H1 (cell line): ENCODE data around the gene ADGRF1. TPM values are rescaled to one million over a fixed set of nuclear protein-coding genes. Genes with fewer than 3 reads are reported as not detected.

Experiments used
- CTCF ChIA-PET: fragments of 300-600 bp; sonication (Branson Sonifier 250); formaldehyde crosslinking; loops from one replicate; lab custom pipeline; 2021; ENCODE audit not compliant: partially characterized antibody; lab: Charles Lee
- POLR2A ChIA-PET: fragments of 300-600 bp; sonication (Branson Sonifier 250); formaldehyde crosslinking; loops from one replicate; lab custom pipeline; 2021; ENCODE audit warnings: inconsistent platforms; ENCODE audit not compliant: partially characterized antibody; lab: Charles Lee
- DNase-seq, 2 experiments: peaks; one replicate each; pipeline versions ENCODE4 v3.0.0 to v3.0.0-alpha.2; 2010 to 2022; ENCODE audit warnings: low spot score in 2 of 2, low read depth in 1 of 2, mixed read lengths in 1 of 2
- FAIRE-seq: peaks from 2 replicates; lab custom pipeline; 2011; peaks lifted over from hg19 to GRCh38; lab: Jason Lieb, UNC
- H2AFZ ChIP-seq: 2 replicates; pipeline ENCODE4 v1.8.1; 2012; ENCODE audit warnings: low read length, inconsistent platforms
- H2AK5ac ChIP-seq: 2 replicates; pipeline ENCODE4 v1.6.1; 2013; ENCODE audit warnings: low read depth, low read length
- H2BK120ac ChIP-seq: replicated peaks from 2 replicates; pipeline ENCODE3; 2013; ENCODE audit warnings: low read depth, low read length, inconsistent platforms
- H2BK12ac ChIP-seq: 2 replicates; pipeline ENCODE4 v1.6.1; 2013; ENCODE audit warnings: low read depth, low read length
- H2BK15ac ChIP-seq: 2 replicates; pipeline ENCODE4 v1.6.1; 2013; ENCODE audit warnings: low read length
- H2BK20ac ChIP-seq: 2 replicates; pipeline ENCODE4 v1.6.1; 2013; ENCODE audit warnings: low read length
- H2BK5ac ChIP-seq: 2 replicates; pipeline ENCODE4 v1.6.1; 2013; ENCODE audit warnings: low read depth, low read length
- H3K14ac ChIP-seq: 2 replicates; pipeline ENCODE4 v1.6.1; 2013; ENCODE audit warnings: inconsistent platforms; ENCODE audit not compliant: insufficient read length
- H3K18ac ChIP-seq: 2 replicates; pipeline ENCODE4 v1.6.1; 2013; ENCODE audit warnings: low read length; ENCODE audit errors: extremely low read depth
- H3K23ac ChIP-seq: 2 replicates; pipeline ENCODE4 v1.6.1; 2013; ENCODE audit warnings: inconsistent platforms; ENCODE audit not compliant: insufficient read length
- H3K23me2 ChIP-seq: 2 replicates; pipeline ENCODE4 v1.6.1; 2013; ENCODE audit warnings: low read depth, low read length
- H3K27ac ChIP-seq: 2 replicates; pipeline ENCODE4 v1.6.1; 2011; ENCODE audit warnings: low read depth, low read length, inconsistent platforms
- H3K27me3 ChIP-seq, 4 experiments: replicated peaks in 1 of 4; 1 replicate in 1 of 4; 2 replicates in 3 of 4; pipeline versions ENCODE4 v1.6.1 to v1.8.1; 2011 to 2013; ENCODE audit warnings: low read length in 3 of 4, mild to moderate bottlenecking in 3 of 4, inconsistent platforms in 2 of 4, mixed read lengths in 2 of 4, moderate library complexity in 1 of 4; ENCODE audit not compliant: control insufficient read depth in 3 of 4, insufficient read depth in 3 of 4; ENCODE audit errors: extremely low read depth in 1 of 4
- H3K36me3 ChIP-seq, 4 experiments: 2 replicates each; pipeline versions ENCODE4 v1.6.1 to v1.8.1; 2011 to 2013; ENCODE audit warnings: mild to moderate bottlenecking in 4 of 4, low read length in 3 of 4, moderate library complexity in 2 of 4, control low read depth in 1 of 4, inconsistent platforms in 1 of 4; ENCODE audit not compliant: insufficient read depth in 4 of 4, control insufficient read depth in 2 of 4
- H3K4ac ChIP-seq: replicated peaks from 2 replicates; pipeline ENCODE3; 2013; ENCODE audit warnings: low read length, low read depth, mixed read lengths, inconsistent platforms; ENCODE audit not compliant: insufficient read length
- H3K4me1 ChIP-seq, 4 experiments: replicated peaks in 1 of 4; 1 replicate in 1 of 4; 2 replicates in 3 of 4; pipeline versions ENCODE4 v1.6.1 to v1.8.1; 2011 to 2013; ENCODE audit warnings: low read length in 3 of 4, inconsistent platforms in 2 of 4, mixed read lengths in 1 of 4; ENCODE audit not compliant: insufficient read depth in 4 of 4, control insufficient read depth in 3 of 4
- H3K4me2 ChIP-seq, 2 experiments: 2 replicates each; pipeline versions ENCODE4 v1.6.1 to v1.8.1; 2011 to 2013; ENCODE audit warnings: low read depth in 2 of 2, low read length in 2 of 2, control low read depth in 1 of 2, inconsistent platforms in 1 of 2, mild to moderate bottlenecking in 1 of 2; ENCODE audit not compliant: insufficient read depth in 1 of 2
- H3K4me3 ChIP-seq, 4 experiments: fragments of 200-600, 300-600 bp in 1 of 4; sonication (generic), shearing (Covaris generic), sonication (Bioruptor Twin) in 1 of 4; 2 replicates each; pipeline versions ENCODE4 v1.5.1 to v1.8.1; 2011 to 2016; ENCODE audit warnings: low read length in 4 of 4, low read depth in 3 of 4, control low read depth in 2 of 4, inconsistent platforms in 2 of 4, mild to moderate bottlenecking in 2 of 4, mixed read lengths in 1 of 4, moderate library complexity in 1 of 4; ENCODE audit not compliant: insufficient read depth in 2 of 4; ENCODE audit errors: extremely low read depth in 1 of 4
- H3K56ac ChIP-seq: replicated peaks from 2 replicates; pipeline ENCODE3; 2013; ENCODE audit warnings: low read depth, mild to moderate bottlenecking, mixed read lengths, low read length, inconsistent platforms; ENCODE audit not compliant: insufficient read length
- H3K79me1 ChIP-seq: 2 replicates; pipeline ENCODE4 v1.6.1; 2013; ENCODE audit warnings: low read depth, low read length, control low read depth
- H3K79me2 ChIP-seq, 2 experiments: 2 replicates each; pipeline versions ENCODE4 v1.6.1 to v1.8.1; 2012 to 2013; ENCODE audit warnings: low read length in 2 of 2, mild to moderate bottlenecking in 2 of 2, inconsistent platforms in 1 of 2; ENCODE audit not compliant: insufficient read depth in 2 of 2, control insufficient read depth in 1 of 2
- H3K9ac ChIP-seq, 4 experiments: replicated peaks in 1 of 4; 1 replicate in 1 of 4; 2 replicates in 3 of 4; pipeline versions ENCODE4 v1.6.1 to v1.8.1; 2011 to 2013; ENCODE audit warnings: low read depth in 3 of 4, low read length in 3 of 4, control low read depth in 2 of 4, mild to moderate bottlenecking in 2 of 4, moderate library complexity in 2 of 4, inconsistent platforms in 1 of 4; ENCODE audit errors: extremely low read depth in 1 of 4
- H3K9me3 ChIP-seq, 2 experiments: 2 replicates each; pipeline versions ENCODE4 v1.6.1 to v1.8.1; 2012 to 2013; ENCODE audit warnings: mild to moderate bottlenecking in 2 of 2, moderate library complexity in 2 of 2, control low read depth in 1 of 2, inconsistent platforms in 1 of 2, low read depth in 1 of 2, low read length in 1 of 2, mixed read lengths in 1 of 2; ENCODE audit not compliant: insufficient read depth in 2 of 2
- H4K20me1 ChIP-seq, 2 experiments: replicated peaks in 1 of 2; 2 replicates each; pipeline versions ENCODE3 to v1.8.1; 2011 to 2013; ENCODE audit warnings: inconsistent platforms in 2 of 2, low read length in 2 of 2, mild to moderate bottlenecking in 1 of 2; ENCODE audit not compliant: insufficient read depth in 2 of 2, control insufficient read depth in 1 of 2
- H4K5ac ChIP-seq: 2 replicates; pipeline ENCODE4 v1.6.1; 2013; ENCODE audit warnings: low read length, low read depth, mixed read lengths, inconsistent platforms; ENCODE audit not compliant: insufficient read length
- H4K8ac ChIP-seq: 2 replicates; pipeline ENCODE4 v1.8.0; 2013; ENCODE audit warnings: mild to moderate bottlenecking, moderate library complexity, low read length, inconsistent platforms; ENCODE audit not compliant: insufficient read depth; ENCODE audit errors: extremely low read depth
- H4K91ac ChIP-seq: replicated peaks from 2 replicates; pipeline ENCODE3; 2013; ENCODE audit warnings: low read length, mixed read lengths, inconsistent platforms; ENCODE audit not compliant: insufficient read length
- POLR2A ChIP-seq, 2 experiments: IDR thresholded peaks; 1 replicate in 1 of 2; 2 replicates in 1 of 2; pipeline ENCODE4 v1.6.1; 2011; ENCODE audit warnings: low read depth in 2 of 2, low read length in 2 of 2, mild to moderate bottlenecking in 2 of 2; ENCODE audit errors: control extremely low read depth in 1 of 2
- WGBS, 2 experiments: shearing (Covaris generic) in 1 of 2; methylation state at CpG; one replicate each; pipeline versions ENCODE4 v1.1.6 to v1.1.7; 2013 to 2015; ENCODE audit warnings: low lambda C conversion rate in 2 of 2, mixed read lengths in 2 of 2, inconsistent platforms in 1 of 2, low coverage in 1 of 2, missing lambda C conversion rate in 1 of 2; ENCODE audit not compliant: insufficient replicate concordance in 2 of 2, insufficient coverage in 1 of 2, insufficient read length in 1 of 2; ENCODE audit errors: extremely low coverage in 1 of 2, missing lambda C conversion rate in 1 of 2; 5-methylcytosine and 5-hydroxymethylcytosine counted together
- polyA plus RNA-seq, 7 experiments: library from polyadenylated mRNA; depleted of rRNA in 3 of 7; stranded (reverse) in 5 of 7; unstranded in 2 of 7; fragments of >200 nt in 5 of 7; fragments of 200-250 nt in 2 of 7; gene quantifications; 1 replicate in 5 of 7; 2 replicates in 1 of 7; 4 replicates in 1 of 7; pipeline versions ENCODE4 v1.2.1 to v1.2.3, GENCODE V29; 2011 to 2013; ENCODE audit warnings: missing spikeins in 2 of 7, mixed read lengths in 2 of 7
- total RNA-seq: library from RNA; stranded (reverse); fragmentation: NEBNext Ultra II Directional; extraction: Animal tissue kit (Norgen Biotek cat#: 25700); gene quantifications from 2 replicates; pipeline ENCODE4 v1.2.1, GENCODE V29; 2021

Gene ADGRF1
- total and polyA plus RNA-seq, 2 of the 8 experiments (the other 6 are each of a cell fraction or from before 2014, with no cell fraction given), result not detected

- no peak for FAIRE-seq
- Histone ChIP-seq H3K56ac (no peak overlapping the region), H2AK5ac (no peak overlapping the region), H3K27ac (no peak overlapping the region), H3K79me2 (no peaks in the 10 kb centered on the region), H2AFZ (no peak overlapping the region), H4K20me1 (no peaks in the 10 kb centered on the region), H2BK20ac (no peak overlapping the region), H4K91ac (no peak overlapping the region), H3K23ac (no peak overlapping the region), H3K9ac (no peak overlapping the region), H4K5ac (no peak overlapping the region), H2BK120ac (no peak overlapping the region), H3K27me3 (no peaks in the 10 kb centered on the region), H2BK5ac (no peak overlapping the region), H3K9me3 (peaks cover under 1 to 3% of the 10 kb centered on the region in 2 experiments; a peak in 2 of 4 replicates), H3K79me1 (no peaks in the 10 kb centered on the region), H3K18ac (no peak overlapping the region), H3K4ac (no peak overlapping the region), H2BK15ac (no peak overlapping the region), H3K4me3 (no peak overlapping the region), H2BK12ac (no peak overlapping the region), H3K4me1 (no peaks in the 10 kb centered on the region), H3K23me2 (no peaks in the 10 kb centered on the region), H3K14ac (no peak overlapping the region), H4K8ac (no peak overlapping the region), H3K4me2 (no peak overlapping the region), H3K36me3 (no peaks in the 10 kb centered on the region)
- no peak for DNase-seq
- ChIA-PET CTCF (interaction anchor here (1.4 to 2.7 kb wide), 3 partner anchors 9 to 12 kb away, joined by 4 to 18 read pairs (median 4); no protein-coding TSS in a partner anchor), POLR2A (no interaction called here)
- WGBS, 2 experiments, result 81% methylated on average over 5 of the region's 5 CpGs; no CpG with 5 or more reads in 1 of the 2 experiments
- TF ChIP-seq POLR2A (IDR thresholded peaks at IDR 0.05; ENCODE audit: control extremely low read depth in 1 of 2, low read depth in 2 of 2, low read length in 2 of 2), result no peak
Measured at GRCh38 chr6:47061309-47062300, 19.5 kb upstream of the ADGRF1 start.
